ENCODE results near the gene SEBOX. TPM values are rescaled to one million over a fixed set of nuclear protein-coding genes. Genes with fewer than 3 reads are reported as not detected.
"Not testable (repeated sequence)": the region's sequence is repeated elsewhere in the genome, so short reads cannot be mapped to it uniquely, and the experiment has no call there.

Gene SEBOX
- total and polyA plus RNA-seq, 2 donors (not counting 1 experiment from before 2014, with no cell fraction given), result not detected

GRCh38 chr17:28338769-28339212 lies 26.2 kb downstream of the SEBOX start:
- CTCF ChIA-PET; H3K9ac ChIP-seq (ENCODE audit: low read length); DNase-seq; H3K9me3 ChIP-seq (ENCODE audit: control extremely low read depth in 1 of 3, control insufficient read depth in 2 of 3, insufficient read depth in 1 of 3, low read length in 2 of 3); H2AFZ ChIP-seq (ENCODE audit: insufficient read depth, low read depth, low read length, poor library complexity, severe bottlenecking); POLR2A ChIA-PET; H3K27ac Mint-ChIP-seq; H3K4me3 ChIP-seq (ENCODE audit: control extremely low read depth in 1 of 5, extremely low read depth in 1 of 5, insufficient read depth in 1 of 5, low read depth in 2 of 5, low read length in 4 of 5); H3K27ac ChIP-seq (ENCODE audit: low read length in 2 of 2); H3K4me2 ChIP-seq (replicated peaks; ENCODE audit: low read depth, low read length, poor library complexity, severe bottlenecking); H3K4me3 Mint-ChIP-seq; H3K9me3 Mint-ChIP-seq (ENCODE audit: insufficient read depth); ATAC-seq (ENCODE audit: low read depth); H3K27me3 Mint-ChIP-seq; H3K27me3 ChIP-seq (replicated peaks in 1 of 4; ENCODE audit: control extremely low read depth in 1 of 4, control insufficient read depth in 3 of 4, insufficient read depth in 4 of 4, low read length in 3 of 4): not testable (repeated sequence)
- Histone ChIP-seq H3K79me2 (ENCODE audit: control insufficient read depth, insufficient read depth, low read length) (peaks cover 62% of the 10 kb centered on the region), H3K36me3 (replicated peaks in 1 of 2; ENCODE audit: control extremely low read depth in 1 of 2, control insufficient read depth in 1 of 2, extremely low read depth in 1 of 2, insufficient read depth in 2 of 2, low read length in 1 of 2) (peaks cover 0 to 35% of the 10 kb centered on the region in 2 experiments), H3K4me1 (ENCODE audit: control insufficient read depth in 2 of 2, insufficient read depth in 2 of 2, low read length in 2 of 2) (peaks cover 19 to 23% of the 10 kb centered on the region in 2 donors), H4K20me1 (ENCODE audit: control insufficient read depth, insufficient read depth, low read length, poor library complexity, severe bottlenecking) (peaks cover 15% of the 10 kb centered on the region)
- WGBS (ENCODE audit: insufficient coverage), result 100% methylated on average over 1 of the region's 8 CpGs
- intact Hi-C loops (cut with micrococcal nuclease), result loop anchor here (5.0 kb wide), 2 partner anchors 234 to 986 kb away; partner anchors contain the start of gene PIGS
- peaks cover 33% of the 10 kb centered on the region for H3K4me1 Mint-ChIP-seq

GRCh38 chr17:28338056-28338768 lies 26.8 kb downstream of the SEBOX start:
- no peak overlapping the region for H3K27ac Mint-ChIP-seq
- WGBS (ENCODE audit: insufficient coverage), result 97% methylated on average over 4 of the region's 5 CpGs
- peaks cover 33% of the 10 kb centered on the region for H3K4me1 Mint-ChIP-seq
- ChIA-PET POLR2A (interaction anchor here (0.6 kb wide), 1 partner anchor 212 kb away, joined by 3 read pairs; no protein-coding TSS in a partner anchor), CTCF (no interaction called here)
- H3K9me3 ChIP-seq (ENCODE audit: control extremely low read depth in 1 of 3, control insufficient read depth in 2 of 3, insufficient read depth in 1 of 3, low read length in 2 of 3), result no peaks in the 10 kb centered on the region
- TF ChIP-seq EZH2 (IDR thresholded peaks at IDR 0.05; ENCODE audit: borderline replicate concordance, insufficient read depth, low read depth, low read length, poor library complexity, severe bottlenecking), result no peak
- TF ChIP-seq, protein P1, sequence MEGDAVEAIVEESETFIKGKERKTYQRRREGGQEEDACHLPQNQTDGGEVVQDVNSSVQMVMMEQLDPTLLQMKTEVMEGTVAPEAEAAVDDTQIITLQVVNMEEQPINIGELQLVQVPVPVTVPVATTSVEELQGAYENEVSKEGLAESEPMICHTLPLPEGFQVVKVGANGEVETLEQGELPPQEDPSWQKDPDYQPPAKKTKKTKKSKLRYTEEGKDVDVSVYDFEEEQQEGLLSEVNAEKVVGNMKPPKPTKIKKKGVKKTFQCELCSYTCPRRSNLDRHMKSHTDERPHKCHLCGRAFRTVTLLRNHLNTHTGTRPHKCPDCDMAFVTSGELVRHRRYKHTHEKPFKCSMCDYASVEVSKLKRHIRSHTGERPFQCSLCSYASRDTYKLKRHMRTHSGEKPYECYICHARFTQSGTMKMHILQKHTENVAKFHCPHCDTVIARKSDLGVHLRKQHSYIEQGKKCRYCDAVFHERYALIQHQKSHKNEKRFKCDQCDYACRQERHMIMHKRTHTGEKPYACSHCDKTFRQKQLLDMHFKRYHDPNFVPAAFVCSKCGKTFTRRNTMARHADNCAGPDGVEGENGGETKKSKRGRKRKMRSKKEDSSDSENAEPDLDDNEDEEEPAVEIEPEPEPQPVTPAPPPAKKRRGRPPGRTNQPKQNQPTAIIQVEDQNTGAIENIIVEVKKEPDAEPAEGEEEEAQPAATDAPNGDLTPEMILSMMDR (IDR thresholded peaks at IDR 0.05), result no peak
- no peak overlapping the region for H3K4me2 ChIP-seq (replicated peaks; ENCODE audit: low read depth, low read length, poor library complexity, severe bottlenecking)
- no peak for DNase-seq
- no peak overlapping the region for H3K4me3 ChIP-seq (ENCODE audit: control extremely low read depth in 1 of 5, extremely low read depth in 1 of 5, insufficient read depth in 1 of 5, low read depth in 2 of 5, low read length in 4 of 5)
- H3K4me3 Mint-ChIP-seq, result no peak overlapping the region
- H3K27me3 ChIP-seq (replicated peaks in 1 of 4; ENCODE audit: control extremely low read depth in 1 of 4, control insufficient read depth in 3 of 4, insufficient read depth in 4 of 4, low read length in 3 of 4), result no peaks in the 10 kb centered on the region
- no peak for ATAC-seq (ENCODE audit: low read depth)
- H3K79me2 ChIP-seq (ENCODE audit: control insufficient read depth, insufficient read depth, low read length), result peaks cover 68% of the 10 kb centered on the region
- no peaks in the 10 kb centered on the region for H3K27me3 Mint-ChIP-seq
- no peak overlapping the region for H3K9ac ChIP-seq (ENCODE audit: low read length)
- no peak overlapping the region for H3K27ac ChIP-seq (ENCODE audit: low read length in 2 of 2)
- H3K9me3 Mint-ChIP-seq (ENCODE audit: insufficient read depth), result no peaks in the 10 kb centered on the region
- peaks cover 0 to 31% of the 10 kb centered on the region in 2 experiments for H3K36me3 ChIP-seq (replicated peaks in 1 of 2; ENCODE audit: control extremely low read depth in 1 of 2, control insufficient read depth in 1 of 2, extremely low read depth in 1 of 2, insufficient read depth in 2 of 2, low read length in 1 of 2)
- intact Hi-C loops (cut with micrococcal nuclease), result loop anchor here (5.0 kb wide), 2 partner anchors 234 to 986 kb away; partner anchors contain the start of gene PIGS
- peaks cover 19 to 24% of the 10 kb centered on the region in 2 donors for H3K4me1 ChIP-seq (ENCODE audit: control insufficient read depth in 2 of 2, insufficient read depth in 2 of 2, low read length in 2 of 2)
- H4K20me1 ChIP-seq (ENCODE audit: control insufficient read depth, insufficient read depth, low read length, poor library complexity, severe bottlenecking), result peaks cover 15% of the 10 kb centered on the region
- H2AFZ ChIP-seq (ENCODE audit: insufficient read depth, low read depth, low read length, poor library complexity, severe bottlenecking), result no peak overlapping the region

Measured in B cell (primary cell).